HL-60/S4 (cell line): Measurements from ENCODE around the gene IL17RD.

ENCODE experiments used
- in situ Hi-C: fragments of 300-500 bp; cut with MboI; formaldehyde crosslinking; loops from 2 replicates; pipeline ENCODE4 v1.14.3; 2022; ENCODE audit warnings: low sequenced_read_pairs

IL17RD gene

DNA sequence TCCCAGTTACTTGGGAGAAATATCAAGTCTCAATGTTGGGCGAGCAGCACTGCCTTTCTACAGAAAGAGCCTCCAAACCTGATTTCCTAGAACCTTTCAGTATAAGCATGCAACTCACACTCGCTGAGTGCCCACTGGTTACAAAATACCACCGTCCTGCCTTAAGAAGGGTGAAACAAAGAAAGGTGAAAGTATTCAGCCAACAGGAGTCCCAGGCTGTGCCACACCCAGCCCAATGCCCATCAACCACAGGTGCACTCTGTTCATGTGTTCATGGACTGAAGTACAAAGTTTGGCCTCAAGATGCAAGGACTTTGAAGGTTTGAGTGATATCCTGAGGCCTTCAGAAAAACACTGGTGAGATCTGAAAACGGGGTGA, 34.0 kb downstream of the IL17RD start:
- in situ Hi-C loops: no loop called here

DNA sequence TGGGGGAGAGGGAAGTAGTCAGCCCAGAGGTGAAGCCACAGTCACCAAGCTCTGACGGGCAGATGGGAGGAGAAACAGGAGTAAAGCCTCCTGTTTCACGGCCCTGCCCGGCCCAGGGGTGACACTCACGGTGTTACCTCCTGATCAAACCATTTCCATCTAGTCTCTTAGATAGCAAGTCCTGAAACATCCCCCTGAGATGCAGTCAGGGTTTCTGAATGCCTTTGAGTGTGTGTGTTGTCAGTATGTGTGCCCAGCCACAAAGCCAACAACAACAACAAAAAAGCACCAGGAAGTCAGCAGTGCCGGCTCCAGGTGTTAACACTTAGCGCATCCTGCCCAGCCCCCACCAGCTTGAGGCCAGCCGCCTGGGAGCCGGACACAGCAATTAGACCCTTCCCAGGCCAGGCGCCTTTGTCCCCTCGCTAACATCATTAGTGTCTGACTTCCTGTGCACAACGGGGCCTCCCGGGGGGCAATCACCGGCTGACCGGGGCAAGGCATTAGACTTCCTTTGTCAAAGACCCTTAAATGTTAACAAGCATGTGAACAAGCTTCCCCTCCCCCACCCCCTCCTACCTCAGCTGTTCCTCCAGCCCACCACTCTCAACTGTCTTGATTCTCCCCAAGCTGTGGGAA, 34.5 kb downstream of the IL17RD start:
- in situ Hi-C loops: no loop called here

DNA sequence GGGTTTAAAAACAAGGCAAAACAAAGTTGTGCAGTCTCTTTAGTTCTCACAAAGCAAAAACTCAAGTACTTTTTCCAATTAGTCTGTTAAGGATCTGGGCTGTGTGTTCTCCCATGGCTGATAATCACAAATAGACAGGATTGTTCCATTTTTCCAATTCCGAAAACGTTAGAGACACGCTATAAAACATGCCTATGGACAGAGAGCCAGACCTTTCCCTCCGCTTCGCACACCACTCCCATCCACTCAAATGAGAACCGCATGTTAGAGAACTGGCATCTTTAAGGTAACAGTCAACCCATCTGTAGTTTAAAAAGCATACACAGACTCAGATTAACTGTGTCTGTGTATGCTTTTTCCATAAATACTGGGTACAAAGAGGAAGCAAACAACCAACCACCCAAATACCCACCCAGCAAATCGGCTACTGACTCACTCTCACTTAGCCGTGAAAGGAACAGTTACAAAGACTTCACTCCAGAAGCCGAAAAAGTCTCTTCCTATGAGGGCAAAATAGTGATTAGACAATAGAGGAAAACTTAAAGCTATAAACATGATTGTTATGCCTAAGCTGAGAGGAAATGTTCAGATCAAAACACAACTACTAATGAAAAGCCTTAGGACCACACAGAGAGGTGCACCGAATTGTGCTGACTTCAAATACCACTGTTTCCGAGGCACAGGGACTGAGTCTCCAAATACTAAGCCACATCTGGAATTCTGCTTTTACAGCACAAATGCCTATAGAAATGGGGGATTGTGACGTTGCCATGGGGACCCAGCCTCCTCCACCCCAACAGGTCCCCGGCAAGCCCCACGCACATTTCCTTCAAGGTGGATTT, 36.1 kb downstream of the IL17RD start:
- in situ Hi-C loops: no loop called here

DNA sequence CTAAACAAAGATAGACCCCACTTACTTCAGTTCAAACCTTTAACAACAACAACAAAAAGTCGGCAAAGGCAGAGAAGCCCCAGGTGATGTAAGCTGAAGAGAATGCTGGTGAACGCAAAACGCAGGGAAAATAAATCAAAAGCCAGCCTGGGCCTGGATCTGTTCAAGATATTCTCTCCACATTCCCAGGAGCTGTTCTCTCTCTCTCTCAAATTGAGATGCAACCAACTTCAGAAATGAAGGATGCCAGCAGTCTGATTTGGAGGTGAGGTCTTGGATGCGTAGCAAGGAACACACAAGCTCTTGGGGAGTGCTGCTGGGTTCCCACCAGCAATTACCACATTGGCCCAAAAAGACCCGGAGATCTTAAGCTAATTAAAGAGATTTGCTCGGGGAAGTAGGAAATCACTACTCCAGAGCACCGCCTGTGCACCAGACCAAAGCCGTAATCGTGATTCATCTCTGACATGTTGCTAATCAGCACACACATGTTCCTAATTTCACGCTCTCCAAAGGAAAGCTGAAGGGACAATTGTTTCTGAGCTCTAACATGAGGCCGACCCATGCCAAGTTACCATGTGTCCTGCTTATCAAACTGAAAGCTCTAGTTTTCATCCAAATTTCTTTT, 37.1 kb downstream of the IL17RD start:
- in situ Hi-C loops: no loop called here

GRCh38 chr3:57126244-57126643, 38.9 kb downstream of the IL17RD start:
- in situ Hi-C loops: no loop called here

DNA sequence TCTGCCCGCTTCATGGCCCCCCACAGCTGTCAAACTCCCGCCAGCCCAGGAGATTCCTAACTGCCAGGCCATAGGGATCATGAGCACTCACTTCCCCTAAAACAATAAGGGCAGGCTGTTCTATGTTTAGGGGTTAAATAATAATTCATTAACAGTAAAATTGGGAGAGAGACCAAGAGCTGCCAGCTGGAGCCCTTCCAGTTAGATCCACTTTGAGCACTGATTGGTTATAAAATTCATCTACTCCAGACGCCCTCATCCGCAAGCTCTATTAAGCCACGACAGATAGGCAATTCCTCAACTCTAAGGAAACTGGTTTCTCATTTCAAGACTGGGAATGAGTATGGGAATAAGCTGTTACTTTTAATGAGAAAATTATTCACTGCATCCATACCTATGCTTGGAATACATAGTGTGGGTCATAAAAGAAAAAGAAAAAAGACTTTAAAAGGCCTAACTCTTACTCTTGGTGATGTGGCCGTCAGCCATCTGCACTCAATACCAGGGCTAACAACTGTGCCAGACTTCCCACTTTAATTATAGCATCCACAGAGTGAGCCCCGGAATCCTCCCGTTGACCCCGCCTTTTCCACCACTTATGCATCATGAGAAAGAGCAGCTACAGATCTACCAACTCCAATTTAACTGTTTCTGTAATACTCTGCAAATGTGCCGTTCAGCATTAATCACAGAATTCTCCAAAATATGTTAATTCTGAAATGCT, 44.5 kb downstream of the IL17RD start:
- in situ Hi-C loops: no loop called here

GRCh38 chr3:57120040-57120439, 45.1 kb downstream of the IL17RD start:
- in situ Hi-C loops: no loop called here

DNA sequence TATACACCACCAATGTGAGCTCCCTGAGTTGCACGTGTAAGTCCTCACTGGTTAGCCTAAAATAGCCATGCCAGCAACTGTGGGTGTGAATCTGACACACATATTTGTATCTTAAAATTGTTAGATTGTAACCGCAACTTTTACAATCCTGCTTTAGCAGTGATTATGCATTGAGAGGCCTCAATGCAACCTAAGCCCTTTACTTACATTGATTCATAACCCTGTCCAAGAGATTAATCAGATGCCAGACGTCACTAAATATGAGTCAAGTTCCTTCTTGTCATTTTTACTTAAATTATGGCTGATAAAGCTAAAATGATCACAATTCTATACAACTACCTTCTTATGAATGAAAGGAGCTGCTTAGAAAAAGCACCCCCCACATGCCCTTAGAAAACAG, 46.9 kb downstream of the IL17RD start:
- in situ Hi-C loops: no loop called here

DNA sequence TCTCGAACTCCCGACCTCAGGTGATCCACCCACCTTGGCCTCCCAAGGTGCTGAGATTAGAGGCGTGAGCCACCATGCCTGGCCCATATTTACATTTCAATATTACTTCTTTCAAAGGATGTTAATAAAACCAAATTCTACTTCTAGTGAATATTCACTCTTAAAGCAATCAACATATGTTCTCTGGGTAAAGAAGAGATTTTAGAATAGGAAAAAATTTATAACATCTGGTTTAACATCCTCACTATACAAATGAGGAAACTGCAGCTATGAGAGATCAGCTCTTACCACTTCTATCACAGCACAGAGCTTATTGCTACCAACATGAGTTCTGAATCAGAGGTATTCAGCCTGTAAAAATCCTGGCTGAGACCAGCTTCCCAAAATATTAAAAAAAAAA, 48.7 kb downstream of the IL17RD start:
- in situ Hi-C loops: no loop called here

- in situ Hi-C loops: no loop called here
Measured at GRCh38 chr3:57112206-57112605, 52.9 kb downstream of the IL17RD start.

- in situ Hi-C loops: no loop called here
Measured at GRCh38 chr3:57110798-57111197, 54.4 kb downstream of the IL17RD start.

- in situ Hi-C loops: no loop called here
Measured at GRCh38 chr3:57110214-57110613, 54.9 kb downstream of the IL17RD start.

DNA sequence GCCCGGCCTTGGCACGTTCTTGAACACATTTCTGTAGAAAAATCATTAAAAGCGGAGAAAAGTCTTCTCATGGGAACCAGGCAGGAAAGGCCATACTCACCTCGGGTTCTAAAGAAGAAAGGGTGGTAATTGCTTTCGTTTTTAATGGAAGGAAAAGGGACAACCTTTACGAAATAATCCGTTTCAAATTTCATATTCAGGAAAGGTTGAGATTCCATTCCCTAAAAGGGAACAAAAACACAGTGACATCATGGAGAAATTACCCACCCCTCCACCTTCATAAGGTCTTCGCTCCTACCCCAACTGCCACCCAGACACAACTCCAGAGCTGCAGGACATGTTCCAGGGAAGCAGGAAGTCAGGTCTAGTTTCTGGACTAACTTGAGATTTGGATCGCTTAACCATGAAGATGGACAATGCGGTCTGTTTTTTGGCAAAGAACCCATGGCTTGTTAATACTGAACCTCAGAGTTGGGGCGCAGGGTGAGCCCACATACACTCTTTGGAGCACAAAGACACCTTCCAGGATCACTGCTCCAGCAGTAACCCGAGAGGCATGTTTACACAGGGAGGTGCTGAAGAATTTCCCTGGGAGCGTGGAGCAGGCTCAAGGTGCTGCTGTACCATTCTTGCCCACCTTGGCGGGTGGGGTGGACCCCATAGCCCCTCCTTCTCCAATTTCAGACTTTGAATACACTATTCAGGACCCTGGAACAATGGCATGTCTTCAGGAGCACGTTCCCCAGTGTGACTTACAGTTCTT, 55.5 kb downstream of the IL17RD start:
- in situ Hi-C loops: no loop called here

DNA sequence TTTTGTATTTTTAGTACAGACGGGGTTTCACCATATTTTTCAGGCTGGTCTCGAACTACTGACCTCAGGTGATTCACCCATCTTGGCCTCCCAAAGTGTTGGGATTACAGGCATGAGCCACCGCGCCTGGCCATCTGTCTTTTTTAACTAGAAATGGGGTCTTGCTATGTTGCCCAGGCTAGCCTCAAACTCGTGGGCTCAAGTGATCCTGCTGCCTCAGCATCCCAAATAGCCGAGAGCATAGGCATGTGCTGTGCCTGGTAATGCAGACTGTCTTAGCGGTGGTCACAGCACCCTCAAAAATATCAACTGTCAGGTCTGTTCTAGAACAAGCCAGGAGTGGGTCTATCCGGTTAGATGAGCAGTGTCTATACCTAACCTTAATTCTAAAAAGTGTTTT, 56.5 kb downstream of the IL17RD start:
- in situ Hi-C loops: no loop called here

- in situ Hi-C loops: no loop called here
Measured at GRCh38 chr3:57105585-57105984, 59.6 kb downstream of the IL17RD start.

DNA sequence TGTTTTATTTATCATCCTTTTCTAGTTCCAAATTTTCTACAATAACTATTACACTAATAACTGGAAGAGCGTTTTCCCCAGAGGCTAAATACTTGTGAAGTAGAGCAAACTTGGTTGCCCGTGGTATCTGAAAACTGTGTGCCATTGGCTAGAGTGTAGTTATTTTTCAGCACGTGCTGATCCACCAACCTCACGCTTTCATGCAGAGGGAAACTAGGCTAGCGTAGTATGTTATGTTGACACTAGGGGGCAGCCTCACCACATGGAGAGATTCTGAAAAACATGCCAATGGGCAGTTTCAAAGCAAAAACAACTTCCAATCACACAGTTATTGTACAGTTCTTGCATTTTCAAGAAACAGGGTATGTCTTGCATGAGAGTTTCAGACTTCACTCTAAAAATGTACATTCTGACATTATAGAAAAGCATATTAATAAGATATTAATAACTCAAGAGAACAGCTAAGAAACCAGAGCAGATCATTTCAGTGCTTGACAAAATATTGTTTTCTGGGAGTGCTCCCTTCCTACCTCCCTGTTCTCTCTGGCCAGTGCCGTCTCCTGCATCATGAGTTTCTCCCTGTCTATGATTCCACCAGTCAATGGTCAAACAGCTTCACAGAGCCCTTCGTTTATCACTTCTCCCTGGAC, 65.0 kb downstream of the IL17RD start:
- in situ Hi-C loops: no loop called here

DNA sequence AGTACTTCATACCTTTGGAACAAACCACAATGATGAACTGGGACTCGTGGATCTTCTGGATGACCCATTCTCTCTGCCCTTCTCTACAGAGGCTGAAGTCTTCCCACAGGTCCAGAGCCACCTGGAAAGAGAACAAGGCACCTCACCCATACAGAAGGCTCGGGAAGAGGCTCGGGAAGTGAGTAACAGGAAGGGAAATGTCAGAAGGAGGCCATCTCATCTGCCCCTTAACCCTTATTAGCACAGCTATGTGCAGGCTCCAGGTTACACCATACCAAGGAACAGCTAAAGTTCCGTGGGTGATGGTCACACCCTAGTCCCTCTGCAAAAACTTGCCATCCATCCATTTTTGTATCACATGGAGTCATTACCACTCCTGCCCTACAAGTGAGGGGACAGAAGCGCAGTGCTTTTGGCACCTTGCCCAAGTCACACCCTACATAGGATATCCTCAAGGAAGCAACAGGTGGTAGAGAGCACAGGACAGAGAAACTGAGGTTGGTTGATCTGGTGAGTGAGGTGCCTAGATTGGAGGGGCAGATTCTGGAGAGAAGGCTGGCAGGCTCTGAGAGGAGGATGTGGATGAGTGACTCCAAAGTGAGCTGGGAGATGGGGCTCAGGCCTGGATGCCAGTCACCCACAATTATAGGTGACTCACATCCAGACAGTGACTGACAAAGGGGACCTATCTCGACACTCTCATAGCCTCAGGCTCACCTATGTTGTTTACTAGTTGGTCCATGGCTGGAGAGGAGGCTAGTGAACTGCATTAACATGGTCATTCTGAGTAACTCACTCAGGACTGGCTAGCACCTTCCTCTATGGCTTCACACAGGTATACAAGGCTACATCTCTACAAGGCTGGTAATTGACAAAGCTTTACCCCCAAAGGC, 66.5 kb downstream of the IL17RD start:
- in situ Hi-C loops: no loop called here

DNA sequence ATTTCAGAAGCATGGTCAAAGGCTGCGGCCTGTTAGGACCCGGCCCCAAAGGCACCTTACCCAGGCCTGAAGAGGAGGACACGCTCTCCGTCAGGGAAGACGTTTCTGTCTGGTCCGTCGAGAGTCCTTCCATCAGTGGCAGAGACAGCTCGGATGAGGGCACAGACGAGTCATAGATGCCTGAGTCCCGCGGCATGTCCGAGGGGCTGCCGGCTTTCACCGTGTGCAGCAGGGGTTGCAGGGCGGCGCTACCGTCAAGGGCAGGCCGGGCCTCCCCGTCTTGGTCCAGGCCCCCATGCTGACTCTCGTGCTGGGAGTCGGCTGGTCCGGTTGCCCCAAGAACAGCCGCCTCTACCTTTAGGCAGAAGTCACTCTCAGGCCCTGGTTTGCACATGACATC, 67.6 kb downstream of the IL17RD start:
- in situ Hi-C loops: no loop called here

GRCh38 chr3:57095363-57095762, 69.8 kb downstream of the IL17RD start:
- in situ Hi-C loops: no loop called here
